Mucosa of stomach (tissue), 1 donor: ENCODE results near the gene ANKRD24.
"Not testable (repeated sequence)": the region's sequence is repeated elsewhere in the genome, so short reads cannot be mapped to it uniquely, and the experiment has no call there.

Experiments
- H3K27me3 ChIP-seq: one replicate; pipeline ENCODE4 v1.7.0; 2013; ENCODE audit warnings: mild to moderate bottlenecking, low read length; ENCODE audit not compliant: control insufficient read depth, insufficient read depth
- H3K36me3 ChIP-seq: one replicate; pipeline ENCODE4 v1.7.0; 2013; ENCODE audit warnings: low read length; ENCODE audit not compliant: control insufficient read depth, insufficient read depth
- H3K4me1 ChIP-seq: one replicate; pipeline ENCODE4 v1.7.0; 2013; ENCODE audit warnings: mild to moderate bottlenecking, low read length; ENCODE audit not compliant: control insufficient read depth, insufficient read depth
- H3K4me3 ChIP-seq: one replicate; pipeline ENCODE4 v1.7.0; 2013; ENCODE audit warnings: low read length
- H3K9ac ChIP-seq: one replicate; pipeline ENCODE4 v1.7.0; 2013; ENCODE audit warnings: mild to moderate bottlenecking, low read length, moderate library complexity
- H3K9me3 ChIP-seq: one replicate; pipeline ENCODE4 v1.7.0; 2013; ENCODE audit warnings: mild to moderate bottlenecking, low read length, moderate library complexity; ENCODE audit not compliant: control insufficient read depth
- donor health status: Pancreatic carcinoma.

Gene ANKRD24

DNA sequence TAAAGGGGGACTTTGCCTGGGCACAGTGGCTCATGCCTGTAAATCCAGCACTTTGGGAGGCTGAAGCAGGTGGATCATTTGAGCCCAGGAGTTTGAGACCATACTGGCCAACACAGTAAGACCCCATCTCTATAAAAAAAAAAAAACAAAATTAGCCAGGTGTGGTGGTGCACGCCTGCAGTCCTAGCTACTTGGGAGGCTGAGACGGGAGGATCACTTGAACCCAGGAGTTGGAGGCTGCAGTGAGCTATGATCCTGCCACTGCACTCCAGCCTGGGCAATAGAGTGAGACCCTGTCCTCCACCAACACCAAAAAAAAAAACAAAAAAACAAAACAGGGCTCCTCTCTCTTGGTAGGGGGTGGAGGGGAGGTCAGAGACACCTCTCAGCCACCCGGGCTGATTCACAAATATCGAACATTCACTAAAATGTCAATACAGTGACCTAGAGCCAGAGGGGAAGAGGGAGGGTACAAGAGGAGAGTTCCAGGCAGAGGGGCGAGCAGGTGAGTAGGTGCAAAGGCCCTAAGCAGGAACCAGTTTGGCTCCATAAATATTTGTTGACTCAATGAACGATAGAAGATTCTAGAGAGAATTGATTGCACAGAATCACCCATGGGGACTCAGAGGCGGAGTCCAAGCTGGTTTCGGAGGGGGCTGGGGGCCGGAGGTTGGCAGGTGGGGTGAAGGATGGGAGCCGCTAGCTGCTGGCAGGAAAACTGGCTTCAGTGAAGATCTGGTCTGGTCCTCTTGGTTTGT, 30.1 kb upstream of the ANKRD24 start:
- Histone ChIP-seq H3K9ac (no peak overlapping the region), H3K36me3 (no peaks in the 10 kb centered on the region), H3K27me3 (no peaks in the 10 kb centered on the region), H3K4me1 (peaks cover 36% of the 10 kb centered on the region), H3K9me3 (no peaks in the 10 kb centered on the region), H3K4me3 (no peak overlapping the region)

DNA sequence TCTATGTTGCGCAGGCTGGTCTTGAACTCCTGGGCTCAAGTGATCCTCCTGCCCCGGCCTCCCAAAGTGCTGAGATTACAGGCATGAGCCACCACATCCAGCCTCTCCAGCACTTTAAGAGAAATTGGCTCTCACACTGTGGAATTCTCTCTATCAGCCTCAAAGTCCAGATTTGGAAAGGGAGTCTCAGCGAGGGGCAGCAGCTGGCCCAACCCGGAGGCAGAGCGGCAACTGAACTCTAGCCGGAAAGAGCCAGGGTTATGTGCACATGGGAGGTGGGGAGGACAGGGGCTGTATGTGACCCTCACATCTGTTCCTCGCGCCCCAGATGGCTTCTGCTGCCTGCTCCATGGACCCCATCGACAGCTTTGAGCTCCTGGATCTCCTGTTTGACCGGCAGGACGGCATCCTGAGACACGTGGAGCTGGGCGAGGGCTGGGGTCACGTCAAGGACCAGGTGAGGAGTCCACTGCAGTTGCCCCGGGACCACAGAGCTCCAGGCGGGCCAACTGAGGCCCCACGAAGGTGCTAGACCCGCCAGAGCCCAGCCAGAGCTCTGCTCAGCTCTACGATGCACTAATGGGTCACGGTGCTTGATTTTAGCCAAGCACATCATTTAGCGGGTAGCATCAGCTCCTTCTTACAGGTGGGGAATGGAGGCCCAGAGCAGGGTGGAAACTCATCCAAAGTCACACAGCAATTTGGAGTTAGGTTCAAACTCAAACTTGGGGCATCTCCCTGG, 27.7 kb upstream of the ANKRD24 start:
- Histone ChIP-seq H3K9me3 (no peaks in the 10 kb centered on the region), H3K9ac (no peak overlapping the region), H3K27me3 (no peaks in the 10 kb centered on the region), H3K4me1 (peaks cover 22% of the 10 kb centered on the region), H3K36me3 (no peaks in the 10 kb centered on the region), H3K4me3 (no peak overlapping the region)

GRCh38 chr19:4157164-4157563, 25.3 kb upstream of the ANKRD24 start:
- Histone ChIP-seq H3K9me3 (no peaks in the 10 kb centered on the region), H3K36me3 (no peaks in the 10 kb centered on the region), H3K27me3 (no peaks in the 10 kb centered on the region), H3K4me1 (peaks cover 16% of the 10 kb centered on the region), H3K9ac (no peak overlapping the region), H3K4me3 (no peak overlapping the region)

GRCh38 chr19:4157971-4158370, 24.5 kb upstream of the ANKRD24 start:
- not testable (repeated sequence) for H3K27me3 ChIP-seq, H3K36me3 ChIP-seq, H3K9ac ChIP-seq, H3K4me3 ChIP-seq, H3K4me1 ChIP-seq, H3K9me3 ChIP-seq

DNA sequence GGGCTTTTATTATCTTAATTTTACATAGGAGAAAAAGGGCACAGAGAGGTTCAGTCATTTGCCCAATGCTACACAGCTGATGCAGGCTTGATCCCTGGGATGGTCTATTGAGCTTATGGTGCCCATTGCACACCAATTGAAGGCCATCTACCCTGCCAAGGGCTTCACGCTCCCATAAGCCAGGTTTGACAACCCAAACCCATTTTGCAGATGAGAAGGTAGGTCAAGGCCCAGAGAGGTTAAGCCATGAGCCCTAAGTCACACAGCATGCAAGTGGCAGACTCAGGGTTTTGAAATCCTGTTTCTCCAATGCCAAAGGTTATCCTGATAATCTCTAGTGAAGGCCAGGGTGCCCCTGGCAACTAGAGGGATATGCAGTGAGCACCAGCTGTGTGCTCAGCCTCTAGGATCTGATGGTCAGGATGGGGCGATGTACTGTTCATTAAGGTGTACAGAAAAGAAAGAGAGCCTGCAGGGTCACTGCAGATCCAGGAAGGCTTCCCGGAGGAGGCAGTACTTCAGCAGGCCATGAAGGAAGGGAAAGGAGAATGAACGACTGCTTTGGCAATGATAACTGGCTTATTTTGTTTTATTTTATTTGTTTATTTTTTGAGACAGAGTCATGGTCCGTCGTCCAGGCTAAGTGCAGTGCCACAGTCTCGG, 20.9 kb upstream of the ANKRD24 start:
- Histone ChIP-seq H3K27me3 (no peaks in the 10 kb centered on the region), H3K4me1 (no peaks in the 10 kb centered on the region), H3K36me3 (no peaks in the 10 kb centered on the region)

DNA sequence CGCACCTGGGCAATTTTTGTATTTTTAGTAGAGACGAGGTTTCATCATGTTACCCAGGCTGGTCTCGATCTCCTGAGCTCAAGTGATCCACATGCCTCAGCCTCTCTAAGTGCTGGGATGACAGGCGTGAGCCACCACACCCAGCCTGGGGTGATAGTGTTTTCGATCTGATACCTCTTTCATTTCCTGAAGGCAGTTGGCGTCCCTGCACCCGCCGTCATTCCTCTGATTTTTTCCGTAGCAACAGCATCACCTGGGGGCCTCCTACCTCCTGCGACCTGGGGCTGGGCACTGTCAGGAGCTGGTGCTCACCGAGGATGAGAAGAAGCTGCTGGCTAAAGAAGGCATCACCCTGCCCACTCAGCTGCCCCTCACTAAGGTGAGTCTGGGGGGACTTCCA, 18.2 kb upstream of the ANKRD24 start:
- H3K27me3 ChIP-seq = no peaks in the 10 kb centered on the region
- H3K9me3 ChIP-seq = no peaks in the 10 kb centered on the region
- no peaks in the 10 kb centered on the region for H3K36me3 ChIP-seq
- H3K9ac ChIP-seq = no peak overlapping the region
- no peak overlapping the region for H3K4me3 ChIP-seq
- no peaks in the 10 kb centered on the region for H3K4me1 ChIP-seq

More for the DNA sequence above, 20.9 kb upstream of the ANKRD24 start:
- no peaks in the 10 kb centered on the region for H3K9me3 ChIP-seq
- H3K9ac ChIP-seq = no peak overlapping the region
- no peak overlapping the region for H3K4me3 ChIP-seq

DNA sequence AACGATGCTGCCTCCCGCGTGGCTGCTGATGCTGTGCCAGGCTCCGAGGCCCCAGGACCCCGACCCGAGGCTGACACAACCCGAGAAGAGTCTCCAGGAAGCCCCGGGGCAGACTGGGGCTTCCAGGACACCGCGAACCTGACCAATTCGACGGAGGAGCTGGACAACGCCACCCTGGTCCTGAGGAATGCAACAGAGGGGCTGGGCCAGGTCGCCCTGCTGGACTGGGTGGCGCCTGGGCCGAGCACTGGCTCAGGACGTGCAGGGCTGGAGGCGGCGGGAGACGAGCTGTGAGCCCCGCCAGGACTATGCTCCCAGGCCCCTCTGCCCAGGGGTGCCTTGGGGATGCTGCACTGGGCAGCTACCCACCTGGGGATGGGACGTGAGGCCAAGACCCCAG, 10.8 kb upstream of the ANKRD24 start:
- Histone ChIP-seq H3K4me1 (no peaks in the 10 kb centered on the region), H3K9me3 (no peaks in the 10 kb centered on the region)

GRCh38 chr19:4172861-4173473, 9.5 kb upstream of the ANKRD24 start:
- H3K9ac ChIP-seq = no peak overlapping the region
- H3K9me3 ChIP-seq = no peaks in the 10 kb centered on the region
- H3K4me3 ChIP-seq = no peak overlapping the region
- peaks cover 10% of the 10 kb centered on the region for H3K27me3 ChIP-seq
- peaks cover 5% of the 10 kb centered on the region for H3K36me3 ChIP-seq
- no peaks in the 10 kb centered on the region for H3K4me1 ChIP-seq

More for the DNA sequence above, 10.8 kb upstream of the ANKRD24 start:
- H3K36me3 ChIP-seq = no peaks in the 10 kb centered on the region
- peaks cover 10% of the 10 kb centered on the region for H3K27me3 ChIP-seq
- no peak overlapping the region for H3K4me3 ChIP-seq
- H3K9ac ChIP-seq = no peak overlapping the region

GRCh38 chr19:4173479-4174212, 8.8 kb upstream of the ANKRD24 start:
- H3K9me3 ChIP-seq = no peaks in the 10 kb centered on the region
- H3K9ac ChIP-seq = no peak overlapping the region

GRCh38 chr19:4174213-4174894, 8.1 kb upstream of the ANKRD24 start:
- H3K36me3 ChIP-seq = peaks cover 5% of the 10 kb centered on the region

More at GRCh38 chr19:4173479-4174212, 8.8 kb upstream of the ANKRD24 start:
- Histone ChIP-seq H3K4me1 (no peaks in the 10 kb centered on the region), H3K27me3 (peaks cover 10% of the 10 kb centered on the region), H3K4me3 (no peak overlapping the region), H3K36me3 (peaks cover 5% of the 10 kb centered on the region)

More at GRCh38 chr19:4174213-4174894, 8.1 kb upstream of the ANKRD24 start:
- H3K27me3 ChIP-seq = peaks cover 10% of the 10 kb centered on the region
- H3K4me1 ChIP-seq = no peaks in the 10 kb centered on the region
- H3K9ac ChIP-seq = no peak overlapping the region
- no peak overlapping the region for H3K4me3 ChIP-seq
- H3K9me3 ChIP-seq = no peaks in the 10 kb centered on the region
